Measurements from ENCODE around the gene NPM1.
A peak's percentile ranks its signal among the peaks of the same experiment; 100 is the strongest.

Gene NPM1

DNA sequence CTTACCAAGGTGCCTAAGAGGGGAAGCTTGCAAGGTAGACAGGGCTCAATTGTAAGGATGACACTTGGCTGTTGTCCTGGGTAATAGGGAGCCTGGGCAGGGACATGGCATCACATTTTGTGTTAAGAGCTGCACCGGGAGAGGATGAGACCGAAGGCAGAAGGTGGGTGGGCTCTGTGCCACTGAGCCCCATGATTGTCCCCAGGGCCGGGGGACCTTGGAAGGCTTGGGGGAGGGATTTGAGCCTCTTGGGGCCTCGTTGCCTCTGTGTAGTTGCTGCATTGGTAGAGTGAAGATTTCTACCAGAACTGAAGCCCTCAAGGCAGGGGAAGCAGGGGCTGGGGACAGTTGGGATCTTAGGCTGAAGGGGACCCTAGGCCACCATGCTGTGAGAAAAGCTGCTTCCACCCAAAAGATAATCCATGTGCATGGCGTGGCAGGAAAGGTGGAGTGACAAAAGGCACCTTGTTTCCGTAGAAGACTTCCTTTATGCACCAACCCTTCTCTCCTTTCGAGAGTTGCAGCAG, 43.7 kb downstream of the NPM1 start:
- no peak for DNase-seq

DNA sequence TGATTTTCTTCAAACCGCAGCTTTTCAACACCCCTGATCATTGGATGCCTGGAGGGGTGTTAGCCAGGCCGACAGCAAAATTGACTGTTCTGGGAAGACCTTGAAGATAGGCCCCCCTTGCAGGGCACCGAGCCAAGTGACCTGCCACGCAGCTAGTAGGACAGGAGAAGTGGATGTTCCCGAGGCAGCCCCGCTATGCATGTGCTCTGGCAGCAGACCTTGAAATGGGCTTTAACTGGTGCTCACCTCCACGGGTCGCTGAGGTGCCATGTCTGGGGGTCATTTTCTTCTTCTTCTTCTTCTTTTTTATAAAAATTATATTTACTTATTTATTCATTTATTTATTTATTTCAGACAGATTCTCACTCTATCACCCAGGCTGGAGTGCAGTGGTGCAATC, 44.4 kb downstream of the NPM1 start:
- no peak for DNase-seq

DNA sequence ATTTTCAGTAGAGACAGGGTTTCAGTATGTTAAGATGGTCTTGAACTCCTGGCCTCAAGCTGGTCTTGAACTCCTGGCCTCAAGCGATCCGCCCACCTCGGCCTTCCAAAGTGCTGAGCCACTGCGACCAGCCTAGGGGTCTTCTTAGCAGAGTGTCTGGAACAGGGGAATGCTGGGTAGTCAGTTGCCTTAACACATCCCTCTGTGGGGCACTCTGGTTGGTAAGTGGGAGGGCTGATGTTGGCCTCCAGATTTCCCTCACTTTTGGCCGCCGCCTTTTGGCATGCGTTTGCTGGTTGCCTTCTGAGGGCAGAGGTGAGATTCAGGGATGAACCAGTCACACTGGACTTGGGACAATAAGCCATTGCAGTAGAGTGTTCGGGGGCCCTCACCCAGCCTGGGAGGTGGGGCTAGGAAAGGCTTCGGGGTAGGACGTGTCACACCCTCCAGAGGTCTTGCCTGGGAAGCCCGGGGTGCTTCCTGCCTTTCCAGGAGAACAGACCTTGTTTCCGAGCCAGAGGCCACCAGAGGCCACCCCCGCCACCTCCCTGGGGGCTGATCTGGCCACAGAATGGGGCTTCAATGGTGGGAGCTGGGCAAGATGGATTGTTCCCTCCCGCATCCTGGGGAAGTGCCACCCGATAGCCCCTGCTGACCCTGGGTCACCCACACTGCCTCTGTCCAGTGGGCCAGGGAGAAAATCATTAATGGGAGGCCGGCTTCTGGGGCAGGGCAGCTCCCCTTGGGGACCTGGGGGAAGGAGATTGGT, 45.1 kb downstream of the NPM1 start:
- no peak for DNase-seq

GRCh38 chr5:171433352-171433698, 45.7 kb downstream of the NPM1 start:
- DNase-seq, result no peak

DNA sequence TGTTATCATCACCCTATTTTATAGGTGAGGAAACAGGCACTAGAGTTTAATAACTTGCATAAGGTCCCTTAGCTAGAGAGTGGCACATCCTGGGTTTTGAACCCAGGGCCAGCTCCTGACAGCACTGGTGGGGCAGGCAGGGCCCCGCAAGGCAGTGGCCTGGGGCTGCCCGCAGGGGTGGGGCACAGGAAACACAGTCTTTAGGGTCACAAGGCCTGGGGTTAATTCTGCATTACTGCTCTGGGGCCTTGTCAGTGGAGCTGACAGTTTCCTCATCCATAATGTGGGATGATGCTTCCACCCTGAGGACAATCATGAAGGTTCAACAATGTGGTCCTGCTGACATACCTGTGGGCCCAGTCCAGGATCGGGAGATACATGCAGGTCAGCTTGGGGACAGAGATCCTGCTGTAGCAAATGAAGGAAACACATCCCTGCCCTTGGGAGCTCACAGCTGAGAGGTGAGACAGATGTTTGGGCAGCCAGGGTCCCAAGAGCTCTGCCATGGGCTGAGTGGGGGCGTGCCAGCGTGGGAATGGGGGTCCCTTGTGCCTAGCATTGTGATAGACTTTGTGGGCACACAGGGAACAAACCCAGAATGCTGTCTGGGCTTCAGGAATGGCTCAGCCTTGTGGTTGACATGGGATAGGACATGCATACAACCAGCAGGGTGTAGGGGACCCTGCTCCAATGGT, 46.5 kb downstream of the NPM1 start:
- DNase-seq, result no peak

- no peak for DNase-seq
Measured at GRCh38 chr5:171434874-171435273, 47.2 kb downstream of the NPM1 start.

GRCh38 chr5:171435908-171436307, 48.3 kb downstream of the NPM1 start:
- no peak for DNase-seq

DNA sequence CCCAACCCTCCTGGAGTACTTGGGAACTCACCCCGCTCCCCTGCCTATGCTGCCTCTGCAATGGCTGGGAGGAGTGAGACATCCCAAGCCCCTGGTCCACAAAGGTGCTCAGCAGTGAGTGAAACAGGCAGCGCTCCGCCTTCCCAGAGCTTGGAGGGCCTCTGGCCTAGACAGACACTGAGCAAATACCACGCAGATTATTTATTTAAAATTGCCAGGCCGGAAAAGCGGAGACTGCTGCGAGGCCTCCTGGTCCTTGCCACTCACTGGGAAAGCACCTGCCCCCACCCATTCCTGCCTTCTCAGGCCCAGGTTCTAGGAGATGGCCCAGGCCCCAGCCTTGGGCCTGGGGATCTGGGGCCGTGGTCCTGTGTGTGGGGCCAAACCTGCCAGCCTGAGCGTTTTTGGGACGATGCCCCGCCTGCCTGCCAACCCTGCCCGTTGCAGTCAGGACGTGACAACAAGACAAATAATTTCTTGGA, 49.2 kb downstream of the NPM1 start:
- no peak for DNase-seq

DNA sequence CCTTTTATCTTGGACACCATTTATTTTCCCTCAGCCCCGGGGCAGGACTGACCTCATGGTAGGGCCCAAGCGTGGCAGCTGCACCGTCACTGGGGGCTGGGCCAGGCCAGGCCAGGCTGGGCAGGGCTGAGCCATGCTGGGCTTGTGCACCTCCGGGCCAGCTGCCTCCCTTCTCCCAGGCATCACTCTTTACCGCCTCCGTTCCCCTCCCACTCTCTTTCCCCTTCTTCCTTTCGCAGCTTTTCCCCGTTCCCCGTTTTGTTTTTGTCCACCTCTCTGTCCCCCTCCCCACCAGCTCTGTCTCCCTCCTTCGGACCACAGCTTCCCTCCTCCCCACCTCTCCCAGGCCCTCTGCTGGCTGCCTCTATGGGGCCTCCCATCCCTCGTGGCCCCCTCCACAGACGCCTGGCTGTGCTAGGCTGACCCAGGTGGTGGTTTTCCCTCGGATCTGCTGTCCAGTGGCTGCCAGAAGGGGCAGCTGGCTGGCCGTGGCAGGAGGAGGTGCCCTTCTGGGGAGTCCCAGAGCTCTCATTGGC, 49.7 kb downstream of the NPM1 start:
- DNase-seq, result no peak

DNA sequence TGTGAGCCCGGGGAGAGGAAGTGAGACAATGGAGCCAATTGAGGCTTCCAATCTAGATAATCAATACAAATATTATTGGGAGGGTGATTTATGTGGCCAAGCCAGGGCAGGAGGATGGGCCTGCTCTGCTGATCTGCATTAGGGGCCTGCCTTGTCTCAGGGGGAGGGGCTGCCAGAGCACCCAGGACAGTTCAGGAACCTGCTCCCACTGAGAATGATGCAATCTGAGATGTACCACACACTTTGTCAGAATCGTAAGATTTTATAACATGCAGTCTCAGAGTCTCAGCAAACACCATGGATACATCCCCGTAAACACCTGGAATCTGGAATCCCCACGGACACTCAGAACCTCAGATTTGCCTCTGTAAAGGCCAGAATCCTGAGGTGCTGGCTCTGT, 51.1 kb downstream of the NPM1 start:
- DNase-seq, result no peak

GRCh38 chr5:171441246-171441791, 53.7 kb downstream of the NPM1 start:
- DNase-seq, result no peak

- no peak for DNase-seq
Measured at GRCh38 chr5:171442287-171443042, 54.8 kb downstream of the NPM1 start.

DNA sequence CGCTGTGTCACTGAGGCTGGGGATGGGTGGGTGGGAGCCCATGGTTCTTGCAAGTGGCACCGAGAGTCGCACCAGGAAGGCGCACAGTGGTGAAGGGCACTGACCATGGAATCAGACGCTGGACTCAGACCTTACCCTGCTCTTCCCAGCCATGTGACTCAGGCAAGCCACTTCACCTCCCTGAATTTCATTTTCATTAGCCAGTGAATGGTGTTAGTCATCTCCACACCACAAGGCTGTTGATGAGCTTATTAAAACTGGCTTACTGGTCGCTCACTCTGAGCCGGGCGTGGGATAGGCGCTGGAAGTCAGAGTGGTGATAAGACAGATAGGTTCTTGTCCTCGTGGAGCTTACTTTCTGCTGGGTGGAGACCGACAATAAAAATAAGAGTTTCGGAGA, 56.9 kb downstream of the NPM1 start:
- peak; percentile 17 for DNase-seq

DNA sequence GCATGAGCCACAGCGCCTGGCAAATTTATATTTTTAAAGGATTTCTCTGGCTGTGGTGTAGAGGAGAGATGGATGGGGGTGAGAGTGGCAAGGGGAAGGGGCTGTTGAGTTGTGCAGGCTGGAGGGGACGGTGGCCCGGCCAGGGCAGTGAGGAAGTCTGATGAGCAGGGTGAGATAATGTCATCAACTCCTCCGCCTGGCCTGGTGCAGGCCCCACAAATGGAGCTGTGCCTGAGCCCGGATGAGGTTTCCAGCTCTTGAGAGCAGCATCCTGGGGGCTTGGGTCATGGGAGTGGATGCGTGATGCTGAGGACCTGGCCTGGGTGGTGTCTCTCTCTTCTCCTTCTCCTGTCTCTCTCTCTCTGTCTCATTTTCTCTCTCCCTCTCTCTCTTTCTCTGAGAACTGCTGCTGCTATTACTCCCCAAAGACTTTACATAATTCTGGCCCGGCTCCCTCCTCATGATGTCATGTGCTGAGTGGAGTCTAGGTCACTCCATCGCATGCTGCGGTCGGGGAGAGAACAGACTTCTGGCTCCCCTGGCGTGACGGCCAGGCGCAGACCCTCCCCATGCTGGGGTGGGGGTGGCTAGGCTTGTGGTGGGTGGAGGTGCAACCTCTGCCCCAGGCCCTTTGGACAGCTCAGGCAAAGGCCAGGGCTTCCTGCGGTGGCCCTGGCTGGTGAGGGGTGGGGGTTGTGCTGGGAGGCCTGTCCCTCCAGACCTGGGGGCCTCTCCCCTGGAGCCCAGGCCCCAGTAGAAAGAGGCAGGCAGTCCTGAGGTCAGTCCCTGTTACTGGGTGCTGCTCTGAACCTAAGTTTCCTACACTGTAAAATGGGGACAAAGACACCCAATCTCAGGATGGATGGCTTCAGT, 58.2 kb downstream of the NPM1 start:
- peak; percentile 11 for DNase-seq

- no peak for DNase-seq
Measured at GRCh38 chr5:171447226-171447625, 59.6 kb downstream of the NPM1 start.

DNA sequence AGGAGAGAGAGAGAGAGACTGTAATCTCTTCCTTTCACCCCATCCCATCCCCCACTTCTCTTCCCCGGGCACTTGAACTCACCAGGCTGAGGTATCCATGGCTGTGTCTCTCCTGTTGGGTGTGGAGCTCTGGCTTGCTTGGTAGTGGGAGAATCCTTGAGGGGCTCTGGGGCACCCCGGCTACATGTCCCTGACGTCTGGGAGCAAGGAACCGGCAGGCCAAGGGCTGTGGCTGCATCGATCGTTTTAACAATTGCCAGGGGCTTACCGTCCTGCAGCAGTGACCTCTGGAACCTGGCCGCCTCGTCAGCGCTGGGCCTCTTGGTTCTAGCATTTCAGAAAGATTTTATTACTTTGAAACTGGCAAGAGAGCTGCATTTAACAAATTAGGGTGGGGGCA, 61.8 kb downstream of the NPM1 start:
- DNase-seq, result no peak

DNA sequence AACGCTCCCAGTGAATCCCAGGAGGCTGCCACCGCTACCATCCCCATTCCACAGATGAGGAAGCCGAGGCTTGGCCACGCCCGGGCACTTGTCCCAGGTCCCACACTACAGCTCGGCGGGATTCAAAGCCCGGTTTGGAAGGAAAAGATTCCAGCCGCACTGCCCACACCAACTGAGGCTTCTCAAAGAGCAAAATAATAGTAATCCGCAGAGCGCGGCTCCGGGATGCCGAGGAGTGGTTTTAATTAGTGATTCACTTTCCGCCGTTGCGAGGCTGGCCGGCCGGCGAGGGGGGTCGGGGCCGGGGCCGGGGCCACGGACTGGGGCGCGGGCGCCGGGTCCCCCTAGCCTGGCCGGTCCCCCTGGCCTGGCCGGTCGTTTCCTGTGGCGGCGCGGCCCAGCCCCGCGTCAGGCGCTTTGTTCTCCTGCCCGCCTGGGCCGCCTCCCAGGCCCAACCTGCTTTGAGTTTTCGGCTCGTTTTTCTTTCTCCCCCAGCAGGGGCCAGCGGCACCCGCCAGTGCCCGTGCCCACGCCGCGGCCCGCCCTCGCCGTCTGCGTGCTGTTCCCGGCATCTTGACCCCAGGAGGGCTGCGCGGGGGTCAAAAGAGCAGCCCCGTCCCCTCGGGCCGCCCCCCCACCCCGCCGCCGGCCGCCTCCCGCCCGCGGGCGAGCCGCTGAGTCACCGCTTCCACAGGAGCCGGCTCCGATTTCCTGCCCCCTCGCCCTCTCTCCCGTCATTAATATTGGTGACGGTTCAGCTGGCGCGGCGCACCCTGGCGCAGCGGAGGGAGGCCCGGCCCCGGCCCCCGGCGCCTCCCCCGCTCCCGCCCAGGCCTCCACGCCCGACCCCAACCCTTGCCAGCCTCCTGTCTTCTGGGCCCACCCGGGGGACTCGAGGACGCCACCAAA, 63.0 kb downstream of the NPM1 start:
- DNase-seq, result peak; percentile 81

DNA sequence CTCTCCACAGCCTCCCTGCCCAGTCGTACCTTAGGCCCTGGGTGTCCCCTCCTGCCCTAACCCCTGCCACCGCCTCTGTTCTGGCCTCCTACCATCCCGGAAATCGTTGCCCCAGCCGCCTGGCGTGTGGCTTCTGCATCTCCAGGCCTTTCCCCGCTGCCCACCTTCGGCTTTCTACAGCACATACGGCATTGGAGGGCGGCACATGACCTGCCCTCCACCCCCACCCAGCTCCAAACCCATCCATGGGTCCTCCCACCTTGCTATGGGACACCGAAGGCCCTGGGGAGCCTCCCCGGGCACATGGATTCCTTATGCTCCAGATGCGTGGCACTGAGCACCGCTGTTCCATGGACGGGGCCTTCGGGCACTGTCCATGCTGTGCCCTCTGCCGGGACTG, 63.8 kb downstream of the NPM1 start:
- DNase-seq, result no peak

DNA sequence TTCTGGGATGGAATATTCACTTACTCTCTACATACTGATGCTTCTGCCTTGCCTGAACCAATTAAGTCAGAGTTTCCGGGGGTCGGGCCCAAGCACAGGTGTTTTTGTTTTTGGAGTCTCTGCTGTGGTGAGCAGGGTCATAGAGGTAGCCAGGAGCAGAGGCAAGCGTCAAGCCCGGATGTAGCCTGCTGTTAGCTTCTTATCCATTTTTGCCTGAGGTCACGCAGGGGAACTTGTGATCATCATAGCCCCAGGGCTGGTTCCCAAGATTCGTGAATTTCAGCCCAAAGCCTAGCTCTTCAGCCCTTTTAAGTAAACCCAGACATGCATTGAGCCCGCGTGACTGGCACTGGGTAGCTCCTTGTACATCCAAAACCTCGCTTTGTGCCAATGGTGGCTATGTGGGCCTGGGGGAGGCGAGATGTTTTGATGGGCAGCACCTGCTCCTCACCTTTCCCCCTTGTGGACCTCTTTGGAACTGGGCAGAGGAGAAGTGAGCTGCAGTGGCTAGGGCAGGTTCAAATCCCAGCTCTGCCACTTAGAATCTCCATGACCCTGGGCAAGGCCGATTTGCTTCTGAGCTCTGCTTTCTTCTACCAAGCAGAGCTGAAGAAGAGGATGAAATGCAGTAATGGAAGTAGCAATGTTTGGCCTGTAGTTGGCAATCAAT, 65.5 kb downstream of the NPM1 start:
- no peak for DNase-seq

- DNase-seq, result no peak
Measured at GRCh38 chr5:171453988-171454387, 66.3 kb downstream of the NPM1 start.

Data from EL (cell line).